HG03575 (cell line): ENCODE results near the gene ALDH1A3.
"Not testable (repeated sequence)": the region's sequence is repeated elsewhere in the genome, so short reads cannot be mapped to it uniquely, and the experiment has no call there.

Experiments
- ATAC-seq: cut with Tn5 transposase; IDR thresholded peaks from one replicate; pipeline ENCODE4 v1.9.1; 2021; ENCODE audit not compliant: unreplicated experiment, insufficient number of reproducible peaks, low FRiP score; ENCODE audit errors: extremely low read depth

Gene ALDH1A3

GRCh38 chr15:100879464-100880138 lies at the start of gene ALDH1A3:
ALDH1A3 (plus strand) TSS chr15:100879831; CDS start chr15:100879908, 77 bp downstream.
- no peak for ATAC-seq

DNA sequence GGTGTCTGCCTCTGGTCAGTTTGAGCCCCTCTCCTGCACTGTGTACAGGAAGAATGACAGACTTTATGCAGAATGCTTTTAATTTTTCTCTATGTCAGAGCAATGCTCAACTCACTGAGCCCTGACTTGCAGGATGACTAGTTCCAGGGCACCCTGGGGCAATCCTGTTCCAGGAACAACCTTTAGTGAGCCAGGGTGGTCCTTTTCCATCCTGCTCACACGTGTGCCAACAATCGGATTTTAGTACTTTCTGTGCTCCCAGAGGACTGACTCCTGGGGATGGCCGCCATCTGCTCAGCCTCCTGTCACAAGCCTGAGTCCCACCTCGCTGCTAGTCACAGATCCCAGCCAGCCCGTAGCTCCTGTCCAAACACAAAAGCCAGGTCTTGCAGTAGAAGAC lies 48.2 kb upstream of the ALDH1A3 start:
- ATAC-seq = no peak

DNA sequence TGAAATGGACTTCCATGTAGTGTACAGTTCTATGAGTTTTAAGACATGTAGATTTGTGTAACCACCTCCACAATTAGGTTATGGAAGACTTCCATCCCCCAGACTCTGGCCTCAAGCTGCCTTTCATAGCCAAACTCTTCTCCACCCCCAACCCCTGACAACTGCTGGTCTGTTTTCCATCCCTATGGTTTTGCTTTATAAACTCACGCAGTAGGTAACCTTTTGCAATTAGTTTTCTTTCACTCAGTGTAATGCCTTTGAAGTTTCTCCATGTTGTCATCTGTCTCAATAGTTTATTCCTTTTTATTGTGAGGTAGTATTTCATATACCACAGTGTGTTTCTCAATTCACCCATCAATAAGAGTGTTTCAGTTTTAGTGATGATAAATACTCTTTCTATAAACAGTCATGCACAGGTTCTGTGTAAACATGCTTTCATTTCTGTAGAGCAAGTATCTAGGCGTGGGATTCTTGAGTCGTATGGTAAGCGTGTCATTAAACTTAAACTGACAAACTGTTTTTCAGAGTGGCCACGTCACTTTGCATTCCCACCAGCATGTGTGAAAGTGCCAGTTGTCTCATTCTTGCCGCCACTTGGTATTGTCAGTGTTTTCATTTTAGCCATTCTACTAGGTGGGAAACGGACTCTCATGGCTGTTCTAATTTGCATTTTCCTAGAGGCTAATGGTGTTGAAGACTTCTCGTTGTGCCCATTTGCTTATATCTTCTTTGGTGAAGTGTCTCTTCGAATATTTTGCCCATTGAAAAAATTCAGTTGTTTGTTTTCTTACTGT lies 47.3 kb upstream of the ALDH1A3 start:
- no peak for ATAC-seq

DNA sequence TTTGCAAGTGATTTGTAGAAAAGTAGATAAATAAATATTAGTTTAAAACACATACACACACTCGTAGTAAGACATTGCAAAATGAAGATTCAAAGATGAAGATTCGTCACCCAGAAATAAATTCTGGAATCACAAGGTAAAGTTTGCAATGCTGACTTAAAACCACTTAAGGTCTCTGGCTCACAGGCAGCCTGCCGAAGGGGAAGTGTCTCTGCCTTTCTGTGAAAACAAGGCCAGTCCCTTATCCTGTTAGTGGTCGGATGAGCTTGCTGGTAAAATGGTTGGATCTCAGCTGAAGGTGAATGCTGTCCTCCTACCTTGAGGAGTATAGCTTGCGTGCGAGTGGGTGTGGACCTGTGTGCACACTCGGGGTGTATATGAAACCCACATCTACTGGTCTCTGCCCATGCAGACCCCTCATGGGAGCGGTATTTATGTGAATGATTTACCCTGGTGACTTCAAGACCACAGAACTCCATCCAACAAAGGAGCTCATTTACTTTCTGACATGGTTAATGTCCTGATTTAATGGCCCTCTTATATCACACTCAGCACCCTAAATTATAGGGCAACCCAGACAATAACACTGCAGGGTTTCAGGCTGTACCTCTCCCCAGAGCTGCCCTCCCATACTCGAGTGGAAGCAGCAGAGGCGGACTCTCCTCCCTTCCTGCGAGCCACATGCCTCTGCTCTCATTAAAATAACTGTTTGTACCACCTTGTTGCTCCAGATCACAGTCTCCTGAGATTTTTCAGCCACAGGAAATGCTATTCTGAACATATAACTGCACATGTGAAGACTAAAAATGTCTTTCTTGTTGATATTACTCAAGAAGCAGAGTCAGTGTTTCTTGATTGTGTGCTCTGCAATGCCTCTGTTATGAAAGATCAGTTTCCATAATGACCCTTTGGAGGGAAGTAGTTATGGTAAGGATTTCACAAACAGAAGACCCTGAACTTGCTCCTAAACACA lies 45.9 kb upstream of the ALDH1A3 start:
- ATAC-seq = no peak

DNA sequence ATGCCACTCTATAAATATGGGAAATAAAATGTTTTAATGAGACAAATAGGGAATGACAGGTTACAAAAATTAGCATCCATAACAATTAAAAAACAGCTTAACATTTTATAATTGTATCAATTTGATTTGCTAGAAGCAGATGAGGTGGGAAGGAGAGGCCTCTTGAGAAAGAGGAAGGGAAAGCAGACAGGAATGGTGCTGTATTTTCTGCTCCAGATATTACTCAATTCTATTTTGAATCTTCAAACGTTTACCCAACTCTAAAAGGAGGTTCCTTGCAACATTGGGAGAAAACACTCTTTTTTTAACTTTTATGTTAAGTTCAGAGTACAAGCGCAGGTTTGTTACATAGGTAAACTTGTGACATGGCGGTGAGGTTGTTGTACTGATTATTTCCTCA lies 44.9 kb upstream of the ALDH1A3 start:
- no peak for ATAC-seq

- no peak for ATAC-seq
Observed at GRCh38 chr15:100835636-100836035, 44.0 kb upstream of the ALDH1A3 start.

DNA sequence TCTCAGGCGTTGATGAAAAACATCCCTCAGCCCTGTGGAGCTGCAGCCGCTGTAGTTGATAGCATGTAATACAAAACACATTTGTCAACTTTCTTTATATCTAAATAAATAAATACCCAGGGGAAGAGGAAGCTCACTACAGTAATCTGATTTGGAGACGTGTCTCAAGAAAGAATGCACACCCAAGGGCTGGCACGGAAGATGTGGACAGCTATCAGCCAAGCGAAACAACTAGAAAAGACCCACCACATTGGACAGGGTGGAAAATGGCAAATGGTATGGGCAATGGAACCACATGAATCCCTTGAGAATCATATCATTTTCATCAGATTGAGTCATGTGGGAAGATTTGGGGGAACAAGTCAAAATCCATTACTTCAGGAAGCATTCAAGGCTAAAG lies 43.1 kb upstream of the ALDH1A3 start:
- no peak for ATAC-seq

DNA sequence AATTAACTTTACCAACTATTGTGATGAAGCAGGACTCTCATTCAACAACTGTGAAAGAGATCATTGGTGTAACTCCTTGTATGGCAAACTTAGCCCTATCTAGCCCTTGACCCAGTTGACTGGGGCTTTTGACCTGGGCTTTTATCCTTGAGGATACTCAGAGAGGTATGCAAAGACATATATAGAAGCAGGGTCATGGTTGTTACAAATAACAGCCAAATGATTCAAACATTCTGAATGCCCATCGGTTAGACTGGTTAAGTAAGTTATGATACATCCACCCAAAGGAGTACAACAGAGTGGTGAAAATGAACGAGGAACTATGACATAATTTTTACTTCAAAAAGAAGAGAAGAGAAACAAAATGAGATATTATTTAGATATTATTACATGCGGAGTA lies 38.2 kb upstream of the ALDH1A3 start:
- no peak for ATAC-seq

- no peak for ATAC-seq
Observed at GRCh38 chr15:100842756-100843730, 36.6 kb upstream of the ALDH1A3 start.

DNA sequence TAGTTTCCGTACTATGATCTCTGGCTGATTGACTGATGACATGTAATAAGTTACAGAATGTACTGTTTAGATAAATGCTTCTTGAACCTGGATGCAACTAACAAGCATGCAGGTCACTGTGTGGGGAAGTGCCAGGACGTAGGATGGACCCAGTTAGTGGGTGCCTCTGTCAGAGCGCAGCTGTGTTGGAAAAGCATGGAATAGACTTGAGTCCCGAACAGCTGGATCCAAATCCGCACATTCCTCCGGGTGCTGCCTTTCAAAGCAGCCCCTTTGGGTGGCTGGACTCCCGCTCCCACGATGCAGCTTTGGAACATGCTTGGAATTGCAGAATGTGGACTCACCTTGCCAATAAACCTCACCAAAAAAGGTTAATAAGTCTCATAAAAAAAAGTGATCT lies 35.5 kb upstream of the ALDH1A3 start:
- ATAC-seq = no peak

DNA sequence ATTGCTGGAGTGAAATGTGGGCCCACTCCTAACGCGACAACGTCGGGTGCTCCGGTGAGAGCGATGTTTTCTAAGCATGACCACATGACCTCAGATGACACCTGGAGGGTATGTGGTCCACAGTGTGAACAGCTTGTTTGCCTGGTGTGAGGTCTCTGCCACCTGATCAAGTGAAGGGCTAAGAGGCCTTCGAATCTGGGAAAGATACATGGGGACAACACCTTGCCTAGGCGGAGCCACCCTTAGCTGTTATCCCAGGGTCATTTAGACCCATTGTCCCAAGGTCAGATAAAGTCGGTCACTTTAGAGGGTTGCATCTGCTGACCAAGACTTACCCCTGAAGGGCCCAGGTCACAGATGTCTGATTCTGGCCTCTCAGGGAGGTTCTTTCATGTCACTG lies 34.9 kb upstream of the ALDH1A3 start:
- ATAC-seq = no peak

DNA sequence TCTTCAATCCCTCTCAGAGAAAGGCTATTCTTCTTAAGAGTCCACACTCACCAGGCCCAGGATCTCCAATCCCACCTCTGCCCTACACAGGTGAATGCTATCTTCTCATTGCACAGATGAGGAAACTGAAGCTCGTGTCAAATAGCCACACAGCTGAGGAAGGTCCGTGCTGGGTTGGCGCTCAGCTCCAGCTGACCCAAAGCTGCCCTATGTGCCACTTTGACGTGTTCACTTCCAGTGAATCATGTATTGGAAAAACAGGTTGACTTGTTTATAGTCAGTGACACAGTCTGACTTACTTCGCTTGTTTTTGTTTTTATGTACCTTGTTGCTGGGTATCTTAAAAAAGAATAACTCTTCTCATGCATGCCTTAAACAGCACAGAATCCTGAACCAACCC lies 32.4 kb upstream of the ALDH1A3 start:
- ATAC-seq = no peak

DNA sequence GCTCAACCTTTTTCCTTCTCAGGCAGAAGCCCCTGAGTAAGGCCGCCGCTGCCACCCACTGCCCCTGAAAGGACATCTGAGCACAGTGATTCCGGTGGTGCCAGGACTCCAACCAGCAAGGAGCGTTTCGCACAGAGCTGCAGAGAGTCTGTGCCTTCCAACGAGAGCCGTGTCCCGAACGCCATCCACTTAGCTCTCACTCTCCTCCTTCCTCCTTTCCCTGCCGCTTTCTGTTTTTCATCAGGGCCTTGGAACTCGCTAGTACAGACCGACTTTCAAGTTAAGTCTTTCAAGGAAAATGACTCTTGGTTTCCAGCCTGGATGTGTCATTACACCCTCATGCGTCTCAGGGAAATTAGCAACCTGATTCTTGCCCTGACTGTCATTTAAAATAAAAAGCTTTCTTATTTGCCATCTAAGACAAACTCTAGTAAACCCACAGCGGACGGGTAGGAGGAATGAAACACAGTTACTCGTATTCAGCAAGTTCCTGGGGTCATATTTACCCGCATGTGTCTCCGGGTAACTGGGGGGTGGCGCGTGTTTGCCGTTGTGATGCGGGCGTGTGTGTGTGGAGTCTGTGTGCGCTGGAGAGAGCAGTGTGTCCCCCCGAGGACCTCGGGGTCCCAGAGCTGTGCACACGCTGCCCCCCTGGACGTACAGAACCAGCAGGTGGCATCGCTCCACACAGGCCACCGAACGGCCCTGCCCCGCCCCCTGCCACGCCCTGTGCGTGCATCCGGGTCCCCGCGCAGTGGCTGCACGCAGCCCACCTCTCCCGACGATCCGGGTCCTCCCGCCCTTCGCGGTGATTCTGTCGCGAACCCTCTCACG lies 30.4 kb upstream of the ALDH1A3 start:
- no peak for ATAC-seq

GRCh38 chr15:100849855-100850218 lies 29.8 kb upstream of the ALDH1A3 start:
- no peak for ATAC-seq

GRCh38 chr15:100851428-100852015 lies 28.1 kb upstream of the ALDH1A3 start:
- not testable (repeated sequence) for ATAC-seq

DNA sequence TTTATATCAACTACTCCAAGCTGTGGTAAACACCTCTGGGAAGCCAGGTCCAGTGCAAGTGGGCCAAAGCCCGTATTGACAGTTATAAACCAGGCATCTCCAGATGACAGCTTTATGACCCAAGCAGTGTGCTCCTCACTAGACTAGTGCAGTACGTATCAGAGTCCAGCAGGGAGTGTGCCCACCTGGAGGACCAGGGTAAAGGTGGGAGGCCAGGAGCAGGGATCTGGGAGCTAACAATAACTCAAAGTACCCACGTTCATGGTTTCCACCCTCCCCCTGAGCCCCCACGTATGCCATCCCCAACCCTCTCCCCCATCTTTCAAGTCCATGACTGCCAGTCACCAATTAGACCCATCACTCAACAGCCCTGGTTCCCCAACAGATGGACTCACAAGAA lies 27.0 kb upstream of the ALDH1A3 start:
- no peak for ATAC-seq

DNA sequence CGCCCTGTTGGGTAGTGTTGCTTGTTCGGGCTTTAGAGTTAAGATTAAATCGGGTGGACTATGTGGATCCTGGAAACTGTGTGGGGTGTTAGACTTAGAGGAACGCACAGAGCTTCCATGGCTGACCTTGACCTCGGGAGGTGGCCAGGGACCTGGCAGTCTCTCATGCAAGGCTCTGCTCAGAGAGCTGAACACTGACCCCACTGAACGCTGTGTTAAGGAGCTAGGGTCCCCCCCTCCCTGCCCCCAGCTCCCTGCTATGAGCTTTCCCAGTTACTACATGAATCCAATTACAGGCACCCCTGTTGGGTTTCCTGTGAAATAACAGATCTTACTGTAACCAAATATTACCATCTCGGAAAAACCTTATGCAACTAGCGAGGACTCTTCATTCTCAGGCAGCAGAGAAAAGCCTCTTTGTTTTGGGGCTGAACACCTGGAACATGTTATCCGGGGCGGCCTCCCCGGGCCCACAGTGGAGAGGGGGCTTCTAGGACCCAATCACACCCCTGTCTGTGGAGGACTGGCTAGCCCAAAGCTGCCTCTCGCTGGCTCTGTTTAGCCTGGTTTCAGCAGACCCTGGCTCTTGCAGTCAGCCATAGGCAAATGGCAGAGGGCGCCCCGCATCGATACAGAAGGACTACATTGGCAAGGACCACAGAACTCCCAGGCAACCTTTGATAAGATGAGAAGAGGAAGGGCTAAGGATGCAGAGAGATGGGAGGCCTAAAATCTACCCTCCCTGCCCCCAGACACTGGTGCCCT lies 25.8 kb upstream of the ALDH1A3 start:
- ATAC-seq = no peak
